NOMO-1 treated with dmso at 0.1 percent for 144 hours (cell line): ENCODE measurements around the gene MTX2.
"Not testable (repeated sequence)": the region's sequence is repeated elsewhere in the genome, so short reads cannot be mapped to it uniquely, and the experiment has no call there.

Experiments
- DNase-seq: peaks from one replicate; lab custom pipeline; 2025; ENCODE audit not compliant: unreplicated experiment; lab: John Stamatoyannopoulos, UW

Gene MTX2

GRCh38 chr2:176285321-176285720 lies 16.1 kb downstream of the MTX2 start:
- no peak for DNase-seq

GRCh38 chr2:176291335-176291734 lies 22.1 kb downstream of the MTX2 start:
- no peak for DNase-seq

DNA sequence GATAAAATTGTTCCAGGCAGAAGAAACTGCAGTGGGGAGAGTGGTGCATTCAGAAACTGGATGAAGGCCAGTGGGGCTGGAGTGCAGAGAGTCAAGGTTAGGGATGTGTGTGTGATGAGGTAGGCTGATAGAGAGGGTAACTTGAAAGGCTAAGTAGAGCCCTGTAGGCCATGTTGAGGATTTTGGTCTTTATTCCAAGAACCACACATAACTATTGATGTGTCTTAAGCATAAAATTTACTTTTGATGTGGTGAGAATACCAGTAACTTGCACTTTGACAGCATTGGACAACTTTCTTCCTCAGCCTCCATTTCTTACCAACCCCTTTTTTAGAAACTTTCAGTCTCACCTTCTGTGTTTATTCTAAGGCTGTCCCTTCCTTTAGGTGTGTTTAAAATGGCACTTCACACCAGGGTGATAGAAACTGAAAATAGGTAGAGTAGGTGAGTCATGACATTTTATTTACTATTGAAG lies 22.6 kb downstream of the MTX2 start:
- no peak for DNase-seq

DNA sequence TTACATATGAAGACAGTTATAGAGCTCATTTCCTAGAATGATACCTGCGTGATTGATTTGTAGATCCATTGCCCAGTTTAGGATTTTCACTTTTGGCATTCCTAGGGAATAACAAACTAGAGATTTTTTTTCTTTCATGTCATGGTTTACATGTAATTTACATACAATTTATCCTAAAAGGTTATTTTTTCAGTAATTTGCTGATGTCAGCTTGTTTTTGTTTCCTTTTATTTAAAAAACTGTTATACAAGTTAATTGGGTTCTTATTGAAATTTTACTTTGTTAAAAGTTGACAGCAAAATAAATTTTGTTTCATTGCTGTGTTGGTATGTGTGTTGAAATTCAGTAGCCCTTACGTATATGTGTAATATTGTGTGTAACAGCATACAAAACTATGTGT lies 23.4 kb downstream of the MTX2 start:
- no peak for DNase-seq

DNA sequence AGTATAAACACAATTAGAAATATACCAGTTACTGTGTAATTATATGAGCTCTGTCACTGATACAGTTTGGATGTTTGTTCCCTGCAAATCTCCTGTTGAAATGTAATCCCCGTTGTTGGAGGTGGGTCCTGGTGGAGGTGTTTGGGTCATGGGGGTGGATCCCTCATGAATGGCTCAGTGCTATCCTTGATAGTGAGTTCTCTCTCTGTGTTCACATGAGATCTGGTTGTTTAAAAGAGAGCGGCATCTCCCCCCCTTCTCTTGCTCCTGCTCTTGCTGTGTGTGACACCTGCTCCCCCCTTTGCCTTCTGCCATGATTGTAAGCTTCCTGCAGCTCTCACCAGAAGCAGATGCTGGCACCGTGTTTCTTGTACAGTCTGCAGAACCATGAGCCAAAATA lies 24.1 kb downstream of the MTX2 start:
- no peak for DNase-seq

GRCh38 chr2:176297067-176297466 lies 27.8 kb downstream of the MTX2 start:
- DNase-seq: peak; percentile 7

DNA sequence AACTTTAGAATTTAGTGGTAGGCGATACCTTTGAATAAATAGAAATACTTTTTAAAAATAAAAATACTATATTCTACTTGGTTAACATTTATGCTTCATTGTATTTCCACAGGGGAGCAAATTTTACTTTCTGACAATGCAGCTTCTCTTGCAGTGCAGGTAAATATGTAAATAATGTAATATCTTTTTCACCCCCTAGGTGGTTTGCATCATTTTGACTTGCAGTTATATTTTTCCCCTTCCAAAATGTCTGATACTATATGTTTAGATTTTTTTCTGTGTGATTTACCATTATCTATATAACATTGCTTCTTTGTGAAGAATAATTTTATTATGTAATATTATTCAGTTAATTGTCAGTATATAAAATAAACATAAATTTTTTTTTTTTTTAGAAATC lies 28.5 kb downstream of the MTX2 start:
- DNase-seq: no peak

DNA sequence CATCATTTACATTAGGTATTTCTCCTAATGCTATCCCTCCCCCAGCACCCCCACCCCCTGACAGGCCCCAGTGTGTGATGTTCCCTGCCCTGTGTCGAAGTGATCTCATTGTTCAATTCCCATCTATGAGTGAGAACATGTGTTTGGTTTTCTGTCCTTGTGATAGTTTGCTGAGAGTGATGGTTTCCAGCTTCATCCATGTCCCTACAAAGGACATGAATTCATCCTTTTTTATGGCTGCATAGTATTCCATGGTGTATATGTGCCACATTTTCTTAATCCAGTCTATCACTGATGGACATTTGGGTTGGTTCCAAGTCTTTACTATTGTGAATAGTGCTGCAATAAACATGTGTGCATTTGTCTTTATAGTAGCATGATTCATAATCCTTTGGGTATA lies 36.8 kb downstream of the MTX2 start:
- not testable (repeated sequence) for DNase-seq

GRCh38 chr2:176317199-176317598 lies 48.0 kb downstream of the MTX2 start:
- DNase-seq: no peak

- no peak for DNase-seq
Observed at GRCh38 chr2:176317623-176318065, 48.4 kb downstream of the MTX2 start.

DNA sequence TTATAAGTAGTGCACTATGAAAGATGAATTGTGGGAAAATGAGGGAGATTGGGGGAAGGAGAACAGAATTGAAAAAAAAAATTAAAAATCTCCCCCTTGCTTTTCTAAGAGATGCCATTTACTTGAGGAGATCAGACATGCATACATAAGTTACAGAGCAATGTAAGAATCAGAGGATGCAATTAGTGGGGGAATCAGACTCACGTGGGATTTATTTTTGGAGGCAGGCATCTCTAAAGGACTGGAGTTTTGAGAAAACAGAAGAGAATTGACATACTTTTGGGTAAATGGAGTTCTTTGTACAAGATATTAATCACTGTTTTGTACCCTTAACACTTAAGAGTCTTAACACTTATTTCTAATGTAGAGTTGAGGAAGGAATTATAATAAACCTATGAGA lies 52.7 kb downstream of the MTX2 start:
- DNase-seq: no peak

- no peak for DNase-seq
Observed at GRCh38 chr2:176324862-176325261, 55.6 kb downstream of the MTX2 start.

DNA sequence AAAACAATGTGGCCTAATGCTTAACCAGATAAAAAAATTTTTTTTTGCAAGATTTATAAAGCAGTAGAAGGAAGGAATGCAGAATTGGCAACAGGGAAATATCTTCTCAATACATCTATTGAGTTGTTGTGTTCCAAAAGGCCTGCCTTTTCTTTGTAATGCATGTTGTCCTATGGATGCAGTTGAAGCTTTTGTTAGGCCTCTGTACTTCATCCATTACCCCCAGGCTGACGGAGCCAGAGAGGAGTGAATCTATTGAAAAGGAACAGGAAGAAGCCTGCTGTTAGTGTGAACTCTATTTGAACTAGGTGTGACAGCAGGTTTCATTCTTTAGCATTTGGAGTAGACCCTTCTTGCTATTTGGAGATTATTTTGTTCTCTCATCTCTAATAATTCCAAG lies 56.5 kb downstream of the MTX2 start:
- DNase-seq: no peak

DNA sequence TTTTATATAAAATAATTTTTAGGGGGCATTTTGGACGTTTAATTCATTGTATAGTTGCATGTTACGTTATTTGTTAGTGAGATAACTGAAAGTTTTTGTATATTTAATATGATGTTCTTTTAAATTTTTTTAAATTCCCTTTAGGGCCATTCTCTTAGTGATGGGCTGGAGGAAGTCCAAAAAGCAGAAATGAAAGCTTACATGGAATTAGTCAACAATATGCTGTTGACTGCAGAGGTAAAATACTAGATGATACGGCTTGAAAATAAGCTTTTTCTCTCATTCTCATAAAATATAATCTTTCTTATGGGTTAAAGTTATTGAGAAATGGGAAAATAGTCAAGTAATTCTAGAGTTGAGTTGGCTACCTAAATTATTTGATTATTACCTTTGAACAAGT lies 58.9 kb downstream of the MTX2 start:
- DNase-seq: peak; percentile 13

GRCh38 chr2:176330612-176331011 lies 61.4 kb downstream of the MTX2 start:
- no peak for DNase-seq

DNA sequence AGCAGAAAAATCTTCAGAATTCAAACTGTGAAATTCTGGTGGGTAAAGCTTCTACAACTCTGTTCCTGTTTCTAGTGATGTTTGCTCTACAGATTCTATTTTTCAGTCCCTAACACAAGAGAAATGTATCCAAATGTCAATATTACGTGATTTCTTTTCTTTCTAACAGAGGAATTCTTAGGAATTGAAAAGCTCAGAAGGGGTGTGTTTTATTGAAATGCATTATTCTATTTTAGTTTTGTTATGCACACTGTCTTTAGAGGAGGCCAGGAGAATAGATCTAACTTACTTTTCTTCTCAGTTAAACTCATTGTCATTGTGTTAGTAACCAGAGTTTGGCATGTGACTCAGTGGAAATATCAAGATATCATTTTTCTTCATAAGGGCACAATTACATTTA lies 62.4 kb downstream of the MTX2 start:
- DNase-seq: no peak

- no peak for DNase-seq
Observed at GRCh38 chr2:176334729-176335128, 65.5 kb downstream of the MTX2 start.

- DNase-seq: no peak
Observed at GRCh38 chr2:176338395-176338794, 69.2 kb downstream of the MTX2 start.

GRCh38 chr2:176339208-176339607 lies 70.0 kb downstream of the MTX2 start:
- DNase-seq: no peak

GRCh38 chr2:176356251-176356650 lies 87.0 kb downstream of the MTX2 start:
- no peak for DNase-seq

DNA sequence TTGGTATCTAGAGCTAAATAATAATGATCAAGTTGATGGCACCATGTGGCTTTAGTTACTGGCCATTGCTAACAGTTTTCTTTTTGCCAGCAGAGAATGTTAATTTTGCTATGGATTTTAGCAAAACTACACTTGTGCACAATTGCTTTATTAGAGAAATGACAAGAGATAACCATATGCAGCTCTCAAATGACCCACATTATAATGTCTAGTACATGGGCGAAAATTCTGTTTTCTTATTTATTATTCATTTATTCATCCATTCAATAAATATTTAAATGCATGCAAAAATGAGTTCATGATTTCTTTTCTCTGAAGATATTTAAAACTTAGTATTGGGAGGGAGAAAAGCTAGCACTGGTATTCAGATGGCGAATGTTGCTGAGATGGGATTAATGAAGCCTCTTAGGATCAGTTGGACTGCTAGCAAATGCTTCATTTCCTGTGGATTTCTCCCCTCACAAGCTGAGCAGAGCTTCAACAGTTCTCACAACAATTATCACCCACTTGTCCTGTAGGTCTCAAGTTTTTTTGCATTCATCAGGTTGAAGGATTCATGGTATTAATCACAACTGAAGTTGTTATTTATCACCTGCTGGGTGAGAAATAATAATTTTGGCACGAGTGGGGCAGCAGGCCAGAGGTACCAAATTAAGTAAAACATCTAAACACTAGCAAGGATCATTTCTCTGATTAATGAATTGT lies 95.2 kb downstream of the MTX2 start:
- DNase-seq: no peak

DNA sequence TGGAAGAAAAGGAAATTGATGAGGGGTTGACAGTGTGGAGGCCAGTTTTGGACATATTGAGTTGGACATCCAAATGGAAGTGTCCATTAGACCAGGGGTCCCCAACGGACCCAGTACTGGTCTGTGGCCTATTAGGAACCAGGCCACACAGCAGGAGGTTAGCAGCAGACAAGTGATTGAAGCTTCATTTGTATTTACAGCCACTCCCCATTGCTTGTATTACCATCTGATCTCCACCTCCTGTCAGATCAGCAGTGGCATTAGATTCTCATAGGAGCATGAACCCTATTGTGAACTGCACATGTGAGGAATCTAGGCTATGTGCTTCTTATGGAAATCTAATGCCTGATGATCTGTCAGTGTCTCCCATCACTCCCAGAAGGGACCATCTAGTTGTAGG lies 99.1 kb downstream of the MTX2 start:
- no peak for DNase-seq

- no peak for DNase-seq
Observed at GRCh38 chr2:176370467-176371171, 101.4 kb downstream of the MTX2 start.
